Left ventricle myocardium superior (tissue), 1 donor: ENCODE results near the gene MAP3K9. TPM values are rescaled to one million over a fixed set of nuclear protein-coding genes. Genes with fewer than 3 reads are reported as not detected.

Experiments
- total RNA-seq: library from RNA; stranded (reverse); fragmentation: NEBNext Ultra II Directional; extraction: Animal tissue kit (Norgen Biotek cat#: 25700); gene quantifications from one replicate; pipeline ENCODE4 v1.2.1, GENCODE V29; 2021
- donor health status: DM: no; HTN: yes; CAD: no; lungs with severe emphysema.

Gene MAP3K9
- total RNA-seq, 1 donor from 2014 or later: 1.6 TPM

Other genes with a start within 250 kb of the MAP3K9 start
- 18.6 TPM for gene MED6, start 208.9 kb downstream of the MAP3K9 start, total RNA-seq
- 0.67 TPM for gene TTC9, start 167.6 kb downstream of the MAP3K9 start, total RNA-seq
- 37.4 TPM for gene PCNX1, start 97.9 kb upstream of the MAP3K9 start, total RNA-seq